Cardiac muscle cell (in vitro differentiated cells and primary cell): ENCODE data around the gene REEP1. TPM values are rescaled to one million over a fixed set of nuclear protein-coding genes. Genes with fewer than 3 reads are reported as not detected.

ENCODE experiments used
- DNase-seq, 2 donors: peaks; one replicate each; pipeline versions ENCODE4 v3.0.0 to v3.0.0-alpha.2; 2010 to 2017; ENCODE audit warnings: low read depth in 1 of 2, low spot score in 1 of 2
- H3K27ac ChIP-seq: fragments of 200-600 bp; sonication (generic); 2 replicates; pipeline ENCODE4 v1.5.1; 2016
- H3K27me3 ChIP-seq: fragments of 200-600 bp; sonication (generic); 2 replicates; pipeline ENCODE4 v1.6.0; 2016; ENCODE audit warnings: control low read depth
- H3K36me3 ChIP-seq: fragments of 200-600 bp; sonication (generic); 2 replicates; pipeline ENCODE4 v1.5.1; 2016; ENCODE audit warnings: control low read depth
- H3K4me1 ChIP-seq: fragments of 200-600 bp; sonication (generic); 2 replicates; pipeline ENCODE4 v1.8.1; 2017; ENCODE audit warnings: low read depth, mild to moderate bottlenecking, mixed run types
- H3K4me3 ChIP-seq: fragments of 200-600 bp; sonication (generic); 2 replicates; pipeline ENCODE4 v1.5.1; 2016; ENCODE audit warnings: mild to moderate bottlenecking
- H3K9me3 ChIP-seq: fragments of 200-600 bp; sonication (generic); 2 replicates; pipeline ENCODE4 v1.5.1; 2017; ENCODE audit warnings: low read depth, mild to moderate bottlenecking, control low read depth
- polyA plus RNA-seq: library from polyadenylated mRNA; unstranded; fragments of >200 nt; fragmentation: Nextera tagmentation; extraction: Ambion mirVana; gene quantifications from 2 replicates; pipeline ENCODE4 v1.2.1, GENCODE V29; 2016
- total RNA-seq: library from RNA; depleted of rRNA; stranded (reverse); fragments of >200 nt; gene quantifications from 2 replicates; pipeline ENCODE4 v1.2.3, GENCODE V29; 2016
- TF ChIP-seq, protein P1 (sequence below): IDR thresholded peaks from 2 replicates; pipeline ENCODE4 v1.5.1; 2012; ENCODE audit warnings: low read depth, mild to moderate bottlenecking, low read length

Gene REEP1
- total and polyA plus RNA-seq, 2 experiments from 2014 or later: 14.6 to 19.3 TPM

DNA sequence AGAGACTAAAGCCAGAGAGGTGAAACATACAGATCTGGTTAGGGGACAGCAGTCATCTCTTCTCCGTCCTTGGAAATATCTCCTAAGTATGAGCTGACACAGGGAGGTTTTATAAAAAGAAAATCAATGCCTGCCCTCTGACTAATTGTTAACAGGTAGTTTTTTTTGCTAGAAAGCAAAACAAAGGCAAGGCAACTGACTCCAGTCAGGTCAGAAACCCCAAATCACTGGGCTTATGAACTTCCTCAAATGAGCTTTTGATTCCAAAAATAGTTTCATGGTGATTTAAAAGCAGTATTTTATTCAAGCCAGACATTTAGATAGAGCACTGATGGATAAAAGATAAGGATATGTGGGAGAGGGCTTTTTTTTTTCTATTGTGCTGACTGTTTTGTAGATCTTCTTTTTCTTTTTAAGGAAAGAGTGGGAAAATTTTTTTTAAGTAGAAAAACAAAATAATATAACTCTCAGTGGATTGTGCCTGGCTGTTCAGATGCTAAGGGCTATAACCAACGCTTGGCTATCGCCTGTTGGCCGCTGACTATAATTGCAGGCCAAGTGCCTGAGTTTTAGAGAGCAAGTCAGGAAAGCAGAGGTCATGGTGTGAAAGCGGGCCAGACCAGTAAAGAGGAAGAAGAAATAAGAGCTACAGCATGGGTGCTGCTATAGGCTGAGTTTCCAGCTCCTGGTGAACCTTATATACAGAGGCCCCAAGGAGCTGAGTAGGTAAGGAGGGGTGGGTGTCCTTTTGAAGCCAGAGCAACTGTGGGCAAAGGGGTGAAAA is 93.3 kb downstream of the REEP1 start:
- no peaks in the 10 kb centered on the region for H3K27me3 ChIP-seq
- H3K4me1 ChIP-seq: peaks cover 13% of the 10 kb centered on the region
- H3K36me3 ChIP-seq: no peaks in the 10 kb centered on the region
- no peak overlapping the region for H3K27ac ChIP-seq
- DNase-seq: no peak
- H3K4me3 ChIP-seq: no peak overlapping the region
- H3K9me3 ChIP-seq: no peaks in the 10 kb centered on the region
- TF ChIP-seq, protein P1, sequence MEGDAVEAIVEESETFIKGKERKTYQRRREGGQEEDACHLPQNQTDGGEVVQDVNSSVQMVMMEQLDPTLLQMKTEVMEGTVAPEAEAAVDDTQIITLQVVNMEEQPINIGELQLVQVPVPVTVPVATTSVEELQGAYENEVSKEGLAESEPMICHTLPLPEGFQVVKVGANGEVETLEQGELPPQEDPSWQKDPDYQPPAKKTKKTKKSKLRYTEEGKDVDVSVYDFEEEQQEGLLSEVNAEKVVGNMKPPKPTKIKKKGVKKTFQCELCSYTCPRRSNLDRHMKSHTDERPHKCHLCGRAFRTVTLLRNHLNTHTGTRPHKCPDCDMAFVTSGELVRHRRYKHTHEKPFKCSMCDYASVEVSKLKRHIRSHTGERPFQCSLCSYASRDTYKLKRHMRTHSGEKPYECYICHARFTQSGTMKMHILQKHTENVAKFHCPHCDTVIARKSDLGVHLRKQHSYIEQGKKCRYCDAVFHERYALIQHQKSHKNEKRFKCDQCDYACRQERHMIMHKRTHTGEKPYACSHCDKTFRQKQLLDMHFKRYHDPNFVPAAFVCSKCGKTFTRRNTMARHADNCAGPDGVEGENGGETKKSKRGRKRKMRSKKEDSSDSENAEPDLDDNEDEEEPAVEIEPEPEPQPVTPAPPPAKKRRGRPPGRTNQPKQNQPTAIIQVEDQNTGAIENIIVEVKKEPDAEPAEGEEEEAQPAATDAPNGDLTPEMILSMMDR: no peak

DNA sequence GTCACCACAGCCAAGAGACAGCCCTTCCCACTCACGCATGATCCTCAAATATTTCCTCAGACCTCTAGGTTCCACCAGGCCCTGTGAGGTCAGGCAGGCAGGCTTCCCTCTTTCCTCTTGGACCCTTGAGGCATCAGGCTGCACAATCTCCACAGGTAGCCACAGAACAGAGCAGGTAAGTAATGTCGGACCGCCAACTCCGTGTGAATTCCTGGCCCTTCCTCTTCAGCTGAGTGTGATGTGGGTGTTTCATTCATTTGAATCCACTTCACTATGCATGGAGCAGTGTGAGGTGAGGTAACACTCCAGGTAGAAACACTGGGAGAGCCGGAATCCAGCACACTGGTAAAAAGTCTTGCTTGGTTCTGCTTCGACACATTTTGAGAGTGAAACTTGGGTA is 94.2 kb downstream of the REEP1 start:
- Histone ChIP-seq H3K27me3 (no peaks in the 10 kb centered on the region), H3K4me1 (peaks cover 13% of the 10 kb centered on the region), H3K27ac (no peak overlapping the region), H3K9me3 (no peaks in the 10 kb centered on the region), H3K4me3 (no peak overlapping the region), H3K36me3 (no peaks in the 10 kb centered on the region)
- DNase-seq: no peak
- TF ChIP-seq, protein P1: no peak

DNA sequence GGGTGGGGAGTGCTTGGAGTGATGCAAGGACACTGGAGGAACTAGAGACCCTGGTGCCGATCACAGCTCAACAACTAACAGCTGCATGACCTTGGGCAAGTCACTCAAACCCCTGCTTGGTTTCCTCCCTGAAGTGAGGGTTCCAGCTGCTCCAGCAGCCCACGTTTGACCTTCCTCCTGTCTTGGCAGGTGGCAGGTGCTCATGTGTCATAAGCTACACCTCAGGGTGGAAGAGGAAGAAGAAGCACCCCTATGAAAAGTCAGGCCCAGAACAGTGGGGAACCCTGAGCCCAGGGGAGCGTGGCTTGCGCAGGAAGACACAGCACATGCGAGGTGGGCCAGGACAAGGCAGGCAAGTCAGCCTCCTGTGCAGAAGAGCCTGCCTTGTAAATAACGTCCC is 95.8 kb downstream of the REEP1 start:
- Histone ChIP-seq H3K27ac (no peak overlapping the region), H3K4me1 (peaks cover 13% of the 10 kb centered on the region), H3K9me3 (no peaks in the 10 kb centered on the region), H3K27me3 (no peaks in the 10 kb centered on the region), H3K36me3 (no peaks in the 10 kb centered on the region), H3K4me3 (no peak overlapping the region)
- DNase-seq: no peak
- TF ChIP-seq, protein P1: no peak

DNA sequence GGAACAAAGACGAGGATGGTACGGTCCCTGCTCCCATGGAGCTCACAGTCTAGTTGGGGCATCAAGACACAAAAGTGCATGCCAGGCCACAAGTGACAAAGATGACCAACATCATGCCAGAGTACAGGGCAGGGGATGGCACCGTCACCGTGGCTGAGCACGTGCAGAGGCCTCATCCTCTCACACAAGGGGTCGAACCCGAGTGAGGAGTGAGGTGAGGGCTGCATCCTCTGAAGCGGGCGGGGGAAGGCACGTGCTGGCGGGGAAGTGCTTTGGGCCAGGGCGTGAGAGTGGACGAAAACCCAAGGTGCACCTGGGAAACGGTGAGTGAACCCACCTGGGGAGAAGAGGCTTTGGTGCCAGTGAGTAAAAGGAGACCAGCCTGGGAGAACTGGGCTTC is 97.2 kb downstream of the REEP1 start:
- H3K27ac ChIP-seq: no peak overlapping the region
- H3K36me3 ChIP-seq: no peaks in the 10 kb centered on the region
- peaks cover 16% of the 10 kb centered on the region for H3K4me1 ChIP-seq
- TF ChIP-seq, protein P1: no peak
- H3K9me3 ChIP-seq: no peaks in the 10 kb centered on the region
- DNase-seq: no peak
- no peaks in the 10 kb centered on the region for H3K27me3 ChIP-seq
- no peak overlapping the region for H3K4me3 ChIP-seq

DNA sequence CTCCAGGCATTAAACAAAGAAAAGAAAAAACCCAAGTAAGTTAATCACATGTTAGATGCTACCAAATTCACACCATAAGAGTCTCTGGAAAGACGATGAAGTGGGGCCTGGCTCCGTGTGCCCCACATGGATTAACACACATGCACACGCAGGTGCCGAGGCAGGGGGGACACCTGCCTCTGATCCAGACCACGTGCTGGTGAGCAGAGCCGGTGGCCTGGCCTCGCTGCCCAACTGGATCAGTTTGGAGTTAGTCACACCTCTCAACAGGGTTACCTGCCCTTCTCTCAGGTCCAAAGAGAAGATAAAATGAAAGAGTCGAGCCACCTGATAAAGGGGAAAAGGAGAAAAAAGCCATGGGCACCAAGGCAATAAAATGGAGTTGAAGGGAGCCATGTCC is 97.7 kb downstream of the REEP1 start:
- Histone ChIP-seq H3K9me3 (no peaks in the 10 kb centered on the region), H3K36me3 (no peaks in the 10 kb centered on the region), H3K4me3 (no peak overlapping the region), H3K4me1 (peaks cover 14% of the 10 kb centered on the region), H3K27ac (no peak overlapping the region), H3K27me3 (no peaks in the 10 kb centered on the region)
- no peak for DNase-seq
- TF ChIP-seq, protein P1: no peak
